Dedifferentiated amniotic fluid mesenchymal stem cell (primary cell): ENCODE results near the gene EMSY.

Experiments used
- DNase-seq: peaks from one replicate; pipeline ENCODE4 v3.0.0-alpha.2; 2016; ENCODE audit errors: extremely low spot score

EMSY gene

DNA sequence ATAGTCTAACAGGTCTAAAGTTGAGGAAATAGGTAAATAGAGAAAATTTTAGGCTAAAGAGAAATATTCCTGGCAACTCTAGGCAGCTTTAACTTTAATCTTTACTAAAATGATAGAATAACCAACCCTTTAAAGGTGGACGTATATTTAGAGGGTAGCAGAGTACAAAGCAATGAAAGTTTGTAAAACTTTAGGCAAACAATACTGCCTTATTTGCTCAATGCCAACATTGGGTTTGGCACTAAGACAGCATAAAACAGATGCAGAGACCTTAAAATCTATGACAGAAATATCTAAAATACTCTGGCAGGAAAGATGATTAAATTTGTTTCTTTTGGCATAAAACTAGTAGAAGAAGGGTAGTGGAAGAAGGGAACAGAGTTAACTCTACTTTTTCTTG, 70.7 kb downstream of the EMSY start:
- no peak for DNase-seq

DNA sequence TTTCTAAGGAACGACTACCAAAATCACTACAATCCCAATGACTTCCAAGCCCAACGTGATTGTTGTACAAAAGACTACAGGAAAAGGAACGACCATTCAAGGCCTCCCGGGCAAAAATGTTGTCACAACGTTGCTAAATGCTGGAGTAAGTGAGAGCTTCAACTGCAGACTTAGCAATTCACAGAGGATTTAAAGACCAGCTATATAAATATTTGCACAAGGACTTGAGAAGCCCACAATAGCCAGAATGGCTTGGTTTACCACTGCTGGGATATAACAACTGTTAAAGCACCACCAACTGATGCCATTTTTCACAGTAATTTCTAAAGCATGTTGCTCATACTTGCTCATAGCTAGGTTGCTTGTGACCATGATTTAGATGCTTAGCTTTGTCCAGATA, 78.3 kb downstream of the EMSY start:
- no peak for DNase-seq

DNA sequence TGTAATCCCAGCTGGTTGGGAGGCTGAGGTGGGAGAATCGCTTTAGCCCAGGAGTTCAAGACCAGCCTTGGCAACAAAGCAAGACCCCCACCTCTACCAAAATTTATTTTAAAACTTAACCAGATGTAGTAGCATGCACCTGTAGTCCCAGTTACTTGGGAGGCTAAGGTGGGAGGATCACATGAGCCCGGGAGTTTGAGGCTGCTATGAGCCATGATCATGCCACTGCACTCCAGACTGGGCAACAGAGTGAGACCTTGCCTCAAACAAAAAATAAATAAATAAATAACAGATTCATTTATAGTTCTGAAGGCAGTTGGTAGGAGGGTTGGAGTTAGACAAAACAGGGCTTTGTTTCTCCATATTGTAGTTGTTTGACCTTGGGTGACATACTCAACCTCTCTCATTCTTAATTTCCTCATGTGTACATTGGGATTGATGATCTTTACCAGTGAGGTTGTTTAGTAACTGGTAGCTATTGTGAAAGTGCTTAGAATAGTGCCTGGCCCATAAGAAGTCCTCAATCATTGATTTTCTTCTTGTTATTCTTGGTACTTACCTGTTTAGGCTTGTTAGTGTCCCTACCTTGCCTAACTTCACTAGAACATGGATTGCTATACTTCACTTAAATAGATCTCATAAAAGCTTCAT, 79.1 kb downstream of the EMSY start:
- DNase-seq = no peak

DNA sequence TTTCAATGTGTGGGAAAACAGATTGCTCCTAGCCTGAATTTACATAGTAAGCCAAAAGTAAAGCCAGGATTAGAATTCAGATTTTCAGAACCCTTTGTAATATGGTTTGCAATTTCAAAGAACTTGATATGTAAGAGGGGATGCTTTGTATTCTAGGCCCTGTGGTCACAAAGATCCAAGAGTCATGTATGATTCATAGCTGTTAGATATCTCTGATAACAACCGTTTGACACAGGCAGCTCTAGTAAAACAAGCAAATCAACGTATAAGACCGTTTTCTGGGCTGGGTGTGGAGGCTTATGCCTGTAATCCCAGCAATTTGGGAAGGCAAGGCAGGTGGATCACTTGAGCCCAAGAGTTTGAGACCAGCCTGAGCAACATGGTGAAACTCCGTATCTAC, 79.6 kb downstream of the EMSY start:
- DNase-seq = no peak

DNA sequence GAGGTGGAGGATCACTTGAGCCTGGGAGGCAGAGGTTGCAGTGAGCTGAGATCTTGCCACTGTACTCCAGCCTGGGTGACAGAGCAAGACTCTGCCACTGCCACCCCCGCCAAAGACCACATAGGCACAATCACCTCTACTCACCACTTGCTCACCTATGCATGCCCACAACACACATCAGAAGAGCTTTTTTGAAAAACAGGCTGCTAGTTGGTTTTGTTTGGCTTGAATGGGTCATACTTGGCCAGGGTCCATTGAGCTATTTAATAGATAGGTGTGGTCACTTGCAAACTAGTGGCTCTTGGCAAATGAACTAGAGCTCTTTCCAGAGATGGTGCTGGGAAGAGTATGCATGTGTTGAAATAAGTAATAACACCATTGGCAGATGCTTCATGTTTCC, 80.1 kb downstream of the EMSY start:
- DNase-seq = peak; percentile 32

DNA sequence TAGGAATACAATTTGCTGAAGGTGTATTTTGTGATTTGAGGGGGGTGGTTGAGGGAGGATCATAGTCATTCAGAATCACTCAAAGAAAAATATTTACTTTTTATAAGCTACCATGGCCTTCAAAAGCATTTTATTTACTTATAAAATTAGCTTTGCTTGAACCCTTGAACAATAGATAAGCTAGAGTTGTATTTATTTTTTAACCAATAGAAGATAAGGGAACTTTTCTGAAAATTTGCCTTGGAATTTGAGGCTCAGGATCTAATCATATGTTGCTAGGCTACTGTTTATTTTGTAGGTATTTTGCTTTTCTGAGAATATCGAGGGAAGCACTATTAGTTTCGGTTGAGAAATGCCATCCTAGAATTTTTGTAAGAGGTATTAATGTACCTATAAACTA, 82.1 kb downstream of the EMSY start:
- DNase-seq = no peak

DNA sequence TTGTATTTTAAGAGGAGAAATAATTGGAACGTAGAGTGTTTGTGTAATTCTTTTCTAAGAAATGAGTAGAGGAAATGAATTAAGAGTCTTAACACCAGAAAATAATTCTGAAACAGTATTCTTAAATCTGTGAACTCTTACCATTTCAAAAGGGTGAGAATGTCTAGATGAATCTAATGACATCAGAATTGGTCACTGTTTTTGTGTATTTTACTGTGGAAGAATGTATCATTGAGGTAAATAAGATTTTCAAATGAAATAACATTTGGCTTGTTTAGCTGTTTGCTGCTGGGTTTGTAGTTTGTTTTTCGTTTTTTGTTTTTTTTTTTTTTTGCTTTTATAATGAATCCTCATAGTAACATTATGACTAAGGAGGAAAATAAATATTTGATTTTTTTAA, 97.6 kb downstream of the EMSY start:
- no peak for DNase-seq

DNA sequence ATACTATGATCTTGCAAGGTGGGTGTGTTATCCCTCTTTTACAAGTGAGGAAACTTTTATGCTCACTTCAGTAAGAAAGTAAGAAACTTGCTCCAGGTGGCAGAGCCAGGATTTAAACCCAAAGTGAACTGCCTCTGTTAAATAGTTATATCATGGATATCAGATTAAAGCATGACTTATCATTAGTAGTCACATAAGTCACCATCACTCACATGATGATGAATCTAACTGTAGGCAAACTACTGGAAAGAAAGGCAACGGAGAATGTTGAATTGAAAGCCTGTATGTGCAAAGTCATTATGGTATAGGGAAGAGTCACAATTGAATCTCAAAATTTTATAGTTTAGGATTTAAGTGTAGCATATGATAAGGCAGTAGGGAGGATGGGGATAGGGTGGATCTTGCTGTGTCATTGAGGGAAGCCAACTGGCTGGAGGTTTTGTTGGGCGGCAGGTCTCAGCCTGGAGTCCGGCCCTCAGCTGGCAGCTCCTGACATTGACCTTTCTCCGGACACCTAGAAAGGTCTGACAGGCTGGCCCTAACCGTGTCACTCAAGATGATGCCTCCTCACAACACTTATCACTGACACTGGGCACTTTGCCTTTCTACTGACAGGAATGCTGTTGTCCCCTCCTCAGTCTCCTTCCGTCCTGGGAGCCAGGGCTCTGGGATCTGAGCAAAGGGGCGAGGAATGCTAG, 98.3 kb downstream of the EMSY start:
- DNase-seq = no peak

DNA sequence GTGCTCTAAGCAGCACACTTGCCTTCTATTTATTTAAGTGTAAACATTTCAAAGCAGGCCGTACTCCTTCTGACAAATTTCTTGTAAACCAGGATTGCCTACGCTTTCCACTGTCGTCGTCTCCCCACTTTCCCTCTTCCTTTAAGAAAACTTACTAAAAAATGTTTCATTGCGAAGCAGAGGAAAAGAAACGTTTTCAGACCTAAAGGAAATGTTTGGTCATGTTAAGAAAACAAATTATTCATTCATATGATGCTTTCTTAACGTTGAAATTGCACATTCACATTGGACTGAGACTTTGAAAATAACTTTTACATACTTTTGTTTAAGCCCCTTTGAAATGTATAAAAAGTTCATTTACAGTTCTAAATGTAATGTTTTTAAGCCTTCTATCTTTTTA, 106.0 kb downstream of the EMSY start:
- no peak for DNase-seq

DNA sequence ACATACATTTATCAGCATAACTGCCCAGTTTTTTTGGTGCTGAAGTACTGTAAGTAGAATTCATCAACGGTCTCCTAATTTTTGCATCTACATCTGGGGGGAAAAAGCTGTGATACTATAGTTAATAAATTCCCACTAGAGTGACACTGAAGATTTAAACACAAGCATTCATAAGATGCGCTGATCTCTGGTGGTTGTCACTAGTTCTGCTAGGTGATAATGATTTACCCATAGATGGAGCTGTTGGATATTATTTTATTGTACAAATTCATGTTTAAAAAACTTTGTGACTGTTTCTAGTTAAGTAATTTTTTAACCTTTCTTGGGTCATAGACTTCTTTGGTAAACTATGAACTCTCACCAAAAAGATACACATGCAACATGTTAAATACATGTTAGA, 106.6 kb downstream of the EMSY start:
- DNase-seq = no peak

DNA sequence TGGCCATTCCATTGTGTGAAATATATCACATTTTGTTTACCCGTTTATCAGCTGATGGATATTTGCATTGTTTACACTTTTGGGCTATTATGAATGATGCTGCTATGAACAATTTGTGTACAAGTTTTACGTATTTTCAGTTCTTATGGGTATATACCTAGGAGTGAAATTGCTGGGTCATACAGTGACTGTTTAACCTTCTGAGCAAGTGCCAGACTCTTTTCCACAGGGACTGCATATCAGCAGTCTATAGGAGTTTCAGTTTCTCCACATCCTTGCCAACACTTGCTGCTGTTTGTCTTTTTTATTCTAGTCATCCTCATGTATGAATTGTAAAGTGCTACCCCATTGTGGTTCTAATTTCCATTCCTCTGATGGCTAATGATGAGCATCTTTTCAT, 108.2 kb downstream of the EMSY start:
- no peak for DNase-seq

DNA sequence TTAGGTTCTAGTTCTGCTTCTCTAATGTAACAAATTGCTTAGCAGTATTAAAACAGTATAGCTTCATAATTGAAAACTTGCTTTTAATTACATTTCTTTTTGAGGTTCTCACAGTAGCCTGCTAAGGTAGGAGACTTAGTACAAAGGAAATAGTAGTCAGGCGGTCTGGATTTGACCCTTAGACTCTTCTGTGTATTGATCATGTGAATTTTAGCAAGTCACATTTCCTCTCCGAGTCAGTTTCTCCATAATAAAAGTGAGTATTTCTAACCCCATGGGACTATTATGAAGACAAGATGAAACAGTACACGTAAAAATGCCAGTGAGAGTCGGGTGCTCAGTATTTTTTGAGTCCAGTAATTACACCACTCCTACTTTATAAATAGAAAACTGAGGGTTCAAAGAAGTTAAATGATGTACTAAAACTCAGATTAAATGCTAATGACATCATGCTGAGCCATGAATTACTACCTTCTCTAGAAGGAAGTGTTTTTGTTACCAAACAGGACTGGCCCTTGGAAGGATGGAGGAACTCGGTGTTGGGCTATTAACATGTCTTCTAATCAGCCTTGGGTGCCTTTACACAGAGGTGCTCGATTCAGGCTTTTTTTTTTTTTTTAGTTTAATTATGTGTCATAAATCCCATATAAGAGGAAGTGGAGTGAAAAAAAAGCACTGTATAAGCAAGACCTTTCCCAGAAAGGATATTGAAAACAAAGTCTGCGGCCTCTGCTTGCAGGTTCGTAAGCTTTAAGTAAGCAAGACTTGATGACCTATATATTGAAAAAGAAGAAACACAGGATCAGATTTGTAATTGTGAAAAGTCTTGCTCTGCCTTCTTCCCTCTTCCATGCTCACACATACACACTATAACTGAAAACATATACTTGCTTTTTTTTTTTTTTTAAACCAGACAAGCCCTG, 109.0 kb downstream of the EMSY start:
- no peak for DNase-seq

DNA sequence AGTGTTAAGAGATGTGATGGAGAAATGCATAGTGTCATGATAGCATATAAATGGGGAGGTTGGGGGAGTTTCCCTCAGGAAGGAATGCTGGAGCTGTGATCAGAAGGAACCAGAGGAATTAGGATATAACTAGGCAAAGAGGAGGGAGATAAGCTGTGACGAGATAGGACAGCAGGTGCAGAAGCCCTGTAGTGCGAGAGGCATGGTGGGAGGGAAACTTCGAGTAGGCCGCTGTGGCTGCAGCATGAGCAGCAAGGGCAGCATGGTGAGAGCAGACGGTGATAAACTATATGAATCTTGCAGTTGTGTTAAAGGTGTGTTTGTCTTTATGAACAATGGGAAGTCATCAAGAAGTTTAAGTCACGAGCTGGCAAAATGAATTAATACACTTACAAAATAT, 109.9 kb downstream of the EMSY start:
- DNase-seq = no peak

DNA sequence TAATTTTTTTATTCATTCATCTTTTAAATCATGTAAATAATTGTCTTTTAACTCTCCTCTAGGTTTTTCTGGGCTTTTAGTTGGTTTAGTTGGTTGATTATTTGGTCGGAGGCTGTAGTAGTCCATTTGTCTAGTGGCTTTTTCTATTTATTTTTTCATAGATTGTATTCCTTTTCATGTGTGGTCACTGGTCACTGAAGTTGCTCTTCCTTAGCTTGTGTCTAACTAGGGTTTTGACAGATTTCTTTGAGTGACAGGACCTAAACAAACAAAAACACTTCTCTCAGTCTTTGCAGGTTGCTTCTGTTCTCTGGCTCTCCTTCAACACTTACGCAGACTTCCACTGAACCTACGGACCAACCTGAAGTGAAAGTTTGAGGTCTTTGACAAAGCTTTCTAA, 112.6 kb downstream of the EMSY start:
- no peak for DNase-seq

DNA sequence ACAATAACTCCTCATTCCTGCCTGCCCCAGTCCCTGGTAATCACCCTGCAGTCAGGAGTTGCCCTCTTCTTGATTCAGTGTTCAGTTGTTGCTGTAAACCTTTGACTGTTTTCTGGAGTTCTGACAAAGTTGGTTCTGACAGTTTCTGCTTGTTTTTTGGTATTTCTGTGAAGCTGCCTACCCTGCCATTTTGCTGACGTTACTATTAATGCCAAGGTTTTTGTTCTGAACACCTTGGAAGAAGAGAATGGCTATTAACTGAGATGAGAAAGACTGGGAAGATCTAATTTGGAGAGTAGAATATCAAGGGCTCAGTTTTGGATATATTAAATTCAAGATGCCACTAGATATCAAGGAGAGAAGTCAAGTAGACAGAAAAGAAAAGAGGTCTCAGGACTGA, 113.7 kb downstream of the EMSY start:
- no peak for DNase-seq

DNA sequence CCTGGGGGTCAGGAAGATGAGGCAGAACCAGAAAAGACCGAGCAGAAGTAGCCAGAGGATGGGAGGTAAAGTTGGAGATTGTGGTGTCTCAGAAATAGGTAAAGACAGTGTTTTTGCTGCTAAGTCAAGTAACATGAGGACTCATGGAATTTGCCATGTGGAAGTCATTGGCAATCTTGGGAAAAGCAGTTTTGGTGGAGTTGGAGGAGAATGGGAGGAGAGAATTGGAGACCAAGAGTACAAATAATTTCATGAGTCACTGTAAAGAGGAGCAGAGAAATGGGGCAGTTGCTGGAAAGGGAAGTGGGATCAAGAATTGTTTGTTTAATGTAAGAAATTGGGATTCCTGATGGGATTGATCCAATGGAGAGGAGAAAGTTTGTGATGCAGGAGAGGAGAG, 114.1 kb downstream of the EMSY start:
- no peak for DNase-seq

DNA sequence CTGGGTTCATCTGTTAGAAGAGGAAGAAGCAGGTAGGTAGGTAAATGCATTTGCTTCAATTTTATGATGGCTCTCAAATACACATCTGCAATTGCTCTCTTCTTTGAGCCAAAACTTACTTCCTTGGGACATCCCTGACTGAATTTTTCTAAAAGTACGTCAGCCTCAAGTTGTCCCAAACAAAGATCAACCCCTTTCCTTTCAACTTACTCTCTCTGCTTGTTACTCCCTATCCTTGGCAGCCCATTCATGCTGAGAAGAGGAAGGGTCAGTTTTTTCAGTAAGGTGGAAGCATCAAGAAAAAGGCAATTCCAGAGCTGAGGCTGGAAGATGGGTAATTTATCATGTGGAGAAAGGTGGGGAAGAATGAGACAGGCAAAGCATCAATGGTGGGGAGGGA, 114.5 kb downstream of the EMSY start:
- DNase-seq = no peak

DNA sequence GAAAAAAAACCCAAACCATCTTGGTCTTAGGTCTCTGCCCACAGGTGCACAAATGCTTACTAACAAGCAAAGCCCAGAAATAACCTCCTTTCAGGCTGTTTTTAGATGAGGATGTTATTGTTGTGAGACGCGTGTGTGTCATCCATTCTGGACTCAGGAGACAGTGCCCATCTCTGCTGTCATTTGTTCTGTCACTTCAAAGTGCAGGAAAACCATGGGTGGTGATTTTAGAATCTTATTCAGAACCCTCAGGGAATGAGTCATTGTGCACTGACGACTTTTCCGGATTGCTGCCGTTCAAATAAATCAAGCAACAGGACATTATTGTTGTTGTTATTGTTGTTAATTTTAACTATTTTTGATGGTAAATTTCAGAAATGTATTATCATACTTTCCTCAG, 115.4 kb downstream of the EMSY start:
- DNase-seq = no peak

DNA sequence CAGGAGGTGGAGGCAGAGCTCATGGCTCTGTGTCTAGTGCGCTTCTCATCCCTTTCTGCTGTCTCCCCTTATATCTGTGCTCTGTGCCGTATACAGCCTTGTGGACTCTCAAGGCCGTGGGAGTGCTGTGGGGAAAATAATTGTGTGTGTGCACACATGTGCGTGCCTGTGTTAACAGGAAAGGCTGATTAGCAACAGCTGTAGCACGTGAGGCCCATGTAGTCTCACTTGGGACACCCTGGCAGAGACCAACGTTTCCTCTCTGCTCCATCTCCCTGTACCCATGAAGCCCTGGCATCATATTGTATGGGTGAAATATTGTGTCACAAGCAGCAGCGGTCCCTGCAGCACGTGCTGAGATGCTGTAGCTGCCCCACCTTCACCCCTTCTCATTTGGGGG, 116.4 kb downstream of the EMSY start:
- no peak for DNase-seq

DNA sequence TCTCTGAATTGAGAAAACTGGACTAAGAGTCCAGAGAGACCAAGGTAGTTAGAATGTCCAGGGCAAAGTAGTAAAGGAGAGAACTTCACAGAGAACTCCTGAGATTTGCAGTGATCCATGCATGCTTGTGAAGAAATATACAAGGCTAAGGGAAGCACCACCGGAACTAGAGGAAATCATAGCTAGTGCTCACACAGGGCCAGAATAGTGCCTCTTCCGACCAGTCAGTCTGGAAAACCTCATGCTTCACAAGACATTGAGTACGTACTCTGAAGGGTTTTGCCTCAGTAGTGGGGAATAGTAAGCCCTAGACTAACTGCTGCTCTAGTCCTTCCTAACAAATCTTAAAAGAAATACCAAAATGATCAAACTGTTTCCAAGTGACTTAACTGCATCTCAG, 117.7 kb downstream of the EMSY start:
- DNase-seq = no peak

DNA sequence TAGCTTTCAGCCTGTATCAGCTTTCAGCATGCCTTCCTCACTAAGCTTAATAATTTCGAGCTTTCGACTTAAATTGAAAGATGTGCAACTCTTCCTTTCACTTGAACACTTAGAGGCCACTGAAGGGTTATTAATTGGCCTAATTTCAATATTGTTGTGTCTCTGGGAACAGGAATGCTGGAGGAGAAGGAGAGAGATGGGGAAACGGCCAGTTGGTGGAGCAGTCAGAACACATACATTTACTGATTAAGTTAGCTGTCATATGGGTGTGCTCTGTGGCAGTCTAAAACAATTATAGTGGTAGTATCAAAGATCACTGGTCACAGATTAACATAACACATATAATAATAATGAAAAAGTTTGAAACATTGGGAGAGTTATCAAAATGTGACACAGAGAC, 119.5 kb downstream of the EMSY start:
- no peak for DNase-seq

DNA sequence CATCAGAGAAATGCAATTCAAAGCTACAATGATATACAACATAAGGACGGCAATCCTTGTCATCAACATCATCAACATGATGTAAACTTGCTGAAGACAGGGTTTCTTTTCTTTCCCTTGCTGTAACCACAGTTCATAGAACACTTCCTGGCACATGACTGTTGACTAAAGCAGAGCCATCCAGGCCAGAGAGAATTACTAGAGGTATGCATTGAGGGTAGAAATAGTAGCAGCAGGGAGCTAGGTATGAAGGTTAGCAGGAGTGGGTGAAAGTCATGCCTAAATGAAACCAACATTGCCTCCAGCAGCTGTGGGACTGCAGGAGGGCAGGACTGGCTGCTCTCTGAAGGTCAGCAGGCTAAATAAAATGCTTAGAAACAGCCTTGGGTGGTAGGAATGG, 122.0 kb downstream of the EMSY start:
- no peak for DNase-seq

DNA sequence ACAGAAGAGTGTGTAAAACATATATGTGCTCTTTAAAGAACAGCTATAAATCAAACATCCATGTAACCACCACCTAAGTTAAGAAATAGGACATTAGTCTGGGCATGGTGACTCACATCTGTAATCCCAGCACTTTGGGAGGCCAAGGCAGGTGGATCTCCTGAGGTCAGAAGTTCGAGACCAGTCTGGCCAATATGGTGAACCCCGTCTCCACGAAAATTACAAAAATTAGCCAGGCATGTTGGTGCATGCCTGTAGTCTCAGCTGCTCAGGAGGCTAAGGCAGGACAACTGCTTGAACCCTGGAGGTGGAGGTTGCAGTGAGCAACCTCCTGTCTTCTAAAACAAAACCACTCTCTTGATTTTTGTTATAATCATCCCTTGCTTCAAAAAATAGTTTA, 122.4 kb downstream of the EMSY start:
- DNase-seq = no peak
